SKM-1 treated with dmso at 0.1 percent for 144 hours (cell line): ENCODE measurements around the gene ERBB2.
"Not testable (repeated sequence)": the region's sequence is repeated elsewhere in the genome, so short reads cannot be mapped to it uniquely, and the experiment has no call there.

ENCODE experiments used
- DNase-seq: peaks from one replicate; lab custom pipeline; 2025; ENCODE audit not compliant: unreplicated experiment; lab: John Stamatoyannopoulos, UW

ERBB2 gene

GRCh38 chr17:39742856-39743436 lies 43.1 kb downstream of the ERBB2 start:
- no peak for DNase-seq

GRCh38 chr17:39744075-39744835 lies 44.4 kb downstream of the ERBB2 start:
- no peak for DNase-seq

DNA sequence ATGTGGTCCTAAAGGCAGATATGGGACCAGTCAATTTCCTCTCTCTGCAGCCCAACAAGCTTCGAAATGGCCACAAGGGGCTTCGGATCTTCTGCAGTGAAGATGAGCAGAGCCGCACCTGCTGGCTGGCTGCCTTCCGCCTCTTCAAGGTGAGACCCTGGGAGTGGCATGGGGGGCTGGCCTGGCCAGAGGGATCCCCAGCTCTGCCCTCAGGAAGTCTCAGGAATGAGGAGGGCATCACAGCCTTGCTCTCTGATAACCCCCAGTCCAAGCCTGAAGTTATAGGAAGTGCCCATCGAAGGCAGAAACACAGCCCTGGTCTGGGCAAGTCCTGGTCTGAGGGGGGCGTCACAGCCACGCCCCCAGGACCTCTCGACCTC lies 45.0 kb downstream of the ERBB2 start:
- DNase-seq: no peak

DNA sequence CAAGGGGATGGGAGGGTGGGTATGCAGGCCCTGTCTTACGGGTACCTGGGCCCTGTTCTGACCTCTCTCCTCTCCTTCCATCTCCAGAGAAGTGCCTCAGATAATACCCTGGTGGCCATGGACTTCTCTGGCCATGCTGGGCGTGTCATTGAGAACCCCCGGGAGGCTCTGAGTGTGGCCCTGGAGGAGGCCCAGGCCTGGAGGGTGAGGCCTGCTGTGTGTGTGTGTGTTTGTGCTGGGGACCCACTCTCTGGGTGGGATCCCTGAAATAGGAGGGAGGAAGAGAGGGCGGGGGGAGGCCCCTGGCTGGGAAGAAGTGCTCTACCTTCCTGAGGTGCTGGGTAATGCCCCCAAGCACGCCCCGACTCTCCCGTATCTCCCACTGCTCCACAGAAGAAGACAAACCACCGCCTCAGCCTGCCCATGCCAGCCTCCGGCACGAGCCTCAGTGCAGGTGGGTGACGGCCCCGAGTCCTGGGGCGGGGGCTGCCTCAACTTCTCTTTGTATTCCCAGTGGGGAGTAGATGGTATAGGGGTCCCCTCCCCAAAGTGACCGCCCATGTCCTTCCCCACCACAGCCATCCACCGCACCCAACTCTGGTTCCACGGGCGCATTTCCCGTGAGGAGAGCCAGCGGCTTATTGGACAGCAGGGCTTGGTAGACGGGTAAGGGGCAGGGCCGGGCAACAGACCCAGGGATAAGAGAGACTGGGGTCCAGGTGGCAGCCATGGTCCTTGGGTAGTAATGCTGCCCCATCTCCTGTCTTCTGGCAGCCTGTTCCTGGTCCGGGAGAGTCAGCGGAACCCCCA lies 45.7 kb downstream of the ERBB2 start:
- DNase-seq: no peak

DNA sequence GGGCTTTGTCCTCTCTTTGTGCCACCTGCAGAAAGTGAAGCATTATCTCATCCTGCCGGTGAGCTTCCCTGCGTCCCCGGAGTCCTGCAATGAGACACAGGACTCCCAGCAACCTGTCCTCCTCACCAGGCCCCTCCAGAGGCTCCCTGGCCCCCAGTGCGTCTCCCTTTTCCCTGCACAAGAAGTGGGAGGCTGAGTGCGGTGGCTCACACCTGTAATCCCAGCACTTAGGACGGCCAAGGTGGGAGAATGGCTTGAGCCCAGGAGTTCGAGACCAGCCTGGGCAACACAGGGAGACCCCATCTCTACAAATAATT lies 46.2 kb downstream of the ERBB2 start:
- DNase-seq: no peak

DNA sequence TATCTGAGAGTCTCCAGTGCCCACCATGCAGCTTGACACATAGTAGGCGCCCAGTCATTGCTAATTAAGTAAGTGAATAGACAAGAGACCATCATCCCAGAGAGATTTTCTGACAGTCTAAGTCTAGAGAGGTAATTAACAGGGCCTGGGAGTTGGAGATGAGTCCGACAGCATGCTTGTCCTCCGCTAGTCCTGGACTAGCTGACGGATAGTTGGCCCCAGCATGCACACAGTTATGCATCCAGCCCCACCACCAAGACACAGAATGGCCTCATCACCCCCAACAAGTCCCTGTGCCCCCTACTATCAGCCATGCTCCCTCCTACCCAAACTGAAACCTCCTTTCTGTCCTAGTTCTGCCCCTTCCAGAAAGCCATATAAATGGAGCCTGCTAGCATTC lies 47.9 kb downstream of the ERBB2 start:
- no peak for DNase-seq

GRCh38 chr17:39748444-39749034 lies 48.7 kb downstream of the ERBB2 start:
- not testable (repeated sequence) for DNase-seq

GRCh38 chr17:39750131-39751015 lies 50.5 kb downstream of the ERBB2 start:
- no peak for DNase-seq

- DNase-seq: no peak
These were observed 51.2 kb downstream of the ERBB2 start for GRCh38 chr17:39751016-39751543.

GRCh38 chr17:39751637-39752036 lies 51.8 kb downstream of the ERBB2 start:
- DNase-seq: no peak

GRCh38 chr17:39752241-39752881 lies 52.5 kb downstream of the ERBB2 start:
- no peak for DNase-seq

- peak; percentile 45 for DNase-seq
These were observed 53.8 kb downstream of the ERBB2 start for GRCh38 chr17:39753514-39754160.

DNA sequence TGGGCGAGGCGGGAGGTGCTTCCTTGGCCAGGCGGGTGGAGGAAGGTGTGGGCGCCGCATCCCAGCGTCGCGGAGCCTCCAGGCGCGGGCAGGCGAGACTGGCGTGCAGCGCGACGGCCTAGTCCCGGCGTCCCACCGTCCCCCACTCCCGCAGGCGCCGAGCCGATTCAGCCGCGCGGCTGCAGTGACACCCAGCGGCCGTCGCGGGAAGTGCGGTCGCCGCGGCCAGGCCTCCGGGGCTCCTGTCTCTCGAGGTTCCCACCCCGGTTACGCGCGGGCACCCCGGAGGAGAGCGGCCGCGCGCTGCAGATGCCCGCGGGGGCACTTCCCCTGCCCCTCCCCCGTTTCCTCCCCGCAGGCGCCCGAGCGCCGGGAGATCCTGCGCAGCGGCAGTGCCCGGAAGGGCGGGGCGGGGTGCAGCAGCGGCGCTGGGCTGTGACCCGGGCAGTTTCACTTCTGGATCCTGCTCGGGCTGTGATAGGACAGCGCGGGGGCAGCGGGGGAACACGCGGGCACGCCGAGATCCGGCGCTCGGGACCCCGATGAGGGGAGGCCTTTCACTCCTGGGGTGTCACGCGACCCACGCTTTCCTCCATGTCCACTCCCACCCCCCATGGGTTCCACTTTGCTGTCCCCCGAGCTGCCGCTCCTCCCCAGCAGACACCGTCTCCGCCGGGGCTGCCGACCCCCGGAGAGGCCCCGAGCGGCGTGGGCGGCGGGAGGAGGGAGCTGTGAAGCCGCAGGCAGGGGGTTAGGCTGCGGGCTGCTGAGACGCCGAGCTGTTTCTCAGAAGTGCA lies 54.5 kb downstream of the ERBB2 start:
- DNase-seq: peak; percentile 93

- DNase-seq: no peak
These were observed 55.2 kb downstream of the ERBB2 start for GRCh38 chr17:39754958-39755553.

DNA sequence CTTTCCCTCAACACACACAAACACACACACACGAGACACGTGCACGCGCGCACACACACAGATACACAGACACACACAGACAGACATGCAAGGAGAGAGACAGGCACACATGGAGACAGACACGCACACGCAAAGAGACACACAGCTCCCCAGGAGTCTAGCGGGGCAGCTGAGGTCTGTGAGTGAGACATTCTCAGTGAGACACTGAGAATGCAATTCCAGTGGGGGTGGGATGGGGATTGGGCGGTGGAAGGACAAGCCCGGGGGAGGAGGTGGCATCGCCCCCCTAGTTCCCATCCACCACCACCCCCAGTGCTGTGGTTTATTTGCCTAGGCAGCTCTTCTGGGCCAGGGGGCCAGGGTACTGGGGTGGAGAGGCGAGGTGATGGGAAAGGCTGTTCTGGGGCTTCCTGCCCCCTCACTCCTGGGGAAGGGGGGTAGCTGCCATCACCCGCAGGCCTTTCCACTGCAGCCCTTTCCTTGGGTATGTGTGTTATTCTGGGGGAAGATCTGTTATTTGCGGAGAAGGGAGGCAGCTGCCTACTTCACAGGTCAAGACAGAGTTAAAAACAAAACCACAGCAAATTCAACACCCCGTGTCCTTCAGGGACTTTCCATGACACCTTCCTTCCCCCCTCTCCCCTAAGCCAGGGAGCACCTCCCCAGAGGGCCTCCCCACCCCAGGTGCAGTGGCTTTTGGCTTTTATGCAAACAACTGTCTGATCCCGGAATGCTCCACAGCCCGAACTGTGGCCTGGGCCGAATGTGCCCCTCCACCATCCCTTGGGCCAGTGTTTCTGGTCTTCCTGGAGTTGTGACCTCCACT lies 55.9 kb downstream of the ERBB2 start:
- no peak for DNase-seq

- no peak for DNase-seq
These were observed 56.7 kb downstream of the ERBB2 start for GRCh38 chr17:39756380-39757079.

DNA sequence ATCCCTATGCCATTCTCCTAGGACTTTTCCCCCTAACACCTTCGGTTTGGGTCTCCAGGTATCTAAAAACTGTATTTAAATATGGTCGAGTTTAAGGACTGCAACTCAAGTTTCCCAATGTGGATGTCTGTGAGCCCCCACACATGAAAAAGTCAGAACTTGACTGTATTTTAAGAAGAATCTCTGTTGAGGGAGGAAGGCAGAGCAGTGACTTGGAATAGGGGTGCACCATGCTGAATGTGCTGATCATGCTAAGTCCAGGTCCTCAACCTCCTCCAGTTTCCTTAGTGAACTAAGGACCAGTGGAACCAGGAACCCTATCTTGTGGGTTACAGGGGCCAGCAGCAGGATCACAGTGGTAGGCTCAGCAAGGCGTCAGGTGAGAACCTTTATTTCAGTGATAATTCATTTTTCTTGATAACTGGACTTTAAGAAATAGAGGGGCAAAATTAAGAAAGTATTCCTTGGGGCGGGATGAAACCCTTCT lies 57.4 kb downstream of the ERBB2 start:
- DNase-seq: no peak
